H9 (cell line): ENCODE measurements around the gene PPWD1. TPM values are rescaled to one million over a fixed set of nuclear protein-coding genes. Genes with fewer than 3 reads are reported as not detected.
A peak's percentile ranks its signal among the peaks of the same experiment; 100 is the strongest.

Experiments used
- DNase-seq: peaks from one replicate; pipeline ENCODE4 v3.0.0-alpha.2; 2017
- H2AFZ ChIP-seq: one replicate; pipeline ENCODE4 v1.6.1; 2013; ENCODE audit warnings: mild to moderate bottlenecking, low read length, control low read depth, moderate library complexity
- H2AK5ac ChIP-seq: 2 replicates; pipeline ENCODE4 v1.6.1; 2013; ENCODE audit warnings: low read length, control low read depth, mixed read lengths; ENCODE audit not compliant: insufficient read length
- H2BK120ac ChIP-seq: one replicate; pipeline ENCODE4 v1.6.1; 2013; ENCODE audit warnings: low read depth, mild to moderate bottlenecking, low read length, control low read depth, inconsistent platforms; ENCODE audit not compliant: poor library complexity, severe bottlenecking
- H2BK12ac ChIP-seq: 2 replicates; pipeline ENCODE4 v1.6.1; 2013; ENCODE audit warnings: low read length, control low read depth, mixed read lengths, low read depth; ENCODE audit not compliant: insufficient read length
- H2BK15ac ChIP-seq: 2 replicates; pipeline ENCODE4 v1.6.1; 2013; ENCODE audit warnings: low read depth, low read length, control low read depth
- H2BK20ac ChIP-seq: one replicate; pipeline ENCODE4 v1.6.1; 2013; ENCODE audit warnings: low read depth, mild to moderate bottlenecking, low read length, control low read depth, inconsistent platforms; ENCODE audit not compliant: poor library complexity, severe bottlenecking
- H2BK5ac ChIP-seq: 2 replicates; pipeline ENCODE4 v1.6.1; 2013; ENCODE audit warnings: low read length, control low read depth, mixed read lengths; ENCODE audit not compliant: insufficient read length
- H3K14ac ChIP-seq: 2 replicates; pipeline ENCODE4 v1.6.1; 2013; ENCODE audit warnings: low read length, control low read depth; ENCODE audit not compliant: insufficient read depth
- H3K18ac ChIP-seq: 2 replicates; pipeline ENCODE4 v1.6.1; 2013; ENCODE audit warnings: low read depth, mild to moderate bottlenecking, mixed read lengths, low read length, control low read depth; ENCODE audit not compliant: insufficient read length
- H3K23ac ChIP-seq: 2 replicates; pipeline ENCODE4 v1.6.1; 2013; ENCODE audit warnings: low read length, control low read depth, mixed read lengths, low read depth; ENCODE audit not compliant: insufficient read length
- H3K23me2 ChIP-seq: 2 replicates; pipeline ENCODE4 v1.6.1; 2013; ENCODE audit warnings: low read depth, mild to moderate bottlenecking, mixed read lengths, low read length, control low read depth; ENCODE audit not compliant: insufficient read length, poor library complexity, severe bottlenecking
- H3K27ac ChIP-seq: 2 replicates; pipeline ENCODE4 v1.5.1; 2013; ENCODE audit warnings: low read length, control low read depth, mixed read lengths, low read depth; ENCODE audit not compliant: insufficient read length
- H3K27me3 ChIP-seq: 2 replicates; pipeline ENCODE4 v1.6.1; 2013; ENCODE audit warnings: low read length, control low read depth, inconsistent platforms; ENCODE audit not compliant: insufficient read depth
- H3K4ac ChIP-seq: 2 replicates; pipeline ENCODE4 v1.6.1; 2013; ENCODE audit warnings: low read depth, mild to moderate bottlenecking, control low read depth, inconsistent platforms, low read length, moderate library complexity
- H3K4me1 ChIP-seq: 2 replicates; pipeline ENCODE4 v1.6.1; 2013; ENCODE audit warnings: low read length, control low read depth, inconsistent platforms; ENCODE audit not compliant: insufficient read depth
- H3K4me2 ChIP-seq: 2 replicates; pipeline ENCODE4 v1.6.1; 2013; ENCODE audit warnings: low read length, control low read depth, mixed read lengths; ENCODE audit not compliant: insufficient read length, insufficient read depth
- H3K56ac ChIP-seq: 2 replicates; pipeline ENCODE4 v1.6.1; 2013; ENCODE audit warnings: low read depth, mild to moderate bottlenecking, mixed read lengths, low read length, control low read depth; ENCODE audit not compliant: insufficient read length
- H3K79me1 ChIP-seq: 2 replicates; pipeline ENCODE4 v1.6.1; 2013; ENCODE audit warnings: low read depth, mild to moderate bottlenecking, moderate library complexity, low read length, control low read depth, inconsistent platforms; ENCODE audit not compliant: insufficient read depth, poor library complexity, severe bottlenecking
- H3K79me2 ChIP-seq: 2 replicates; pipeline ENCODE4 v1.6.1; 2013; ENCODE audit warnings: low read length, control low read depth, inconsistent platforms; ENCODE audit not compliant: insufficient read depth
- H3K9ac ChIP-seq: 2 replicates; pipeline ENCODE4 v1.6.1; 2013; ENCODE audit warnings: low read length, control low read depth, mixed read lengths; ENCODE audit not compliant: insufficient read length; ENCODE audit errors: extremely low read depth
- H3K9me3 ChIP-seq: one replicate; pipeline ENCODE4 v1.6.1; 2013; ENCODE audit warnings: low read depth, low read length, inconsistent platforms; ENCODE audit not compliant: control insufficient read depth
- H3T11ph ChIP-seq: one replicate; pipeline ENCODE4 v1.6.1; 2013; ENCODE audit warnings: mild to moderate bottlenecking, low read length, control low read depth, inconsistent platforms
- H4K20me1 ChIP-seq: one replicate; pipeline ENCODE4 v1.6.1; 2013; ENCODE audit not compliant: control insufficient read depth, insufficient read length, insufficient read depth
- H4K5ac ChIP-seq: 2 replicates; pipeline ENCODE4 v1.6.1; 2013; ENCODE audit warnings: low read depth, mild to moderate bottlenecking, mixed read lengths, low read length, control low read depth; ENCODE audit not compliant: insufficient read length
- H4K8ac ChIP-seq: replicated peaks from 2 replicates; pipeline ENCODE4 v1.6.1; 2013; ENCODE audit warnings: low read length, control low read depth, mixed read lengths, low read depth; ENCODE audit not compliant: insufficient read length
- H4K91ac ChIP-seq: 2 replicates; pipeline ENCODE4 v1.6.1; 2013; ENCODE audit warnings: low read depth, mild to moderate bottlenecking, moderate library complexity, mixed read lengths, low read length, control low read depth; ENCODE audit not compliant: insufficient read length
- H3K27ac Mint-ChIP-seq, 3 experiments: 2 replicates in 2 of 3; 3 replicates in 1 of 3; pipeline ENCODE4 v1.8.0; 2020 to 2021; ENCODE audit warnings: mixed read lengths in 3 of 3, mild to moderate bottlenecking in 1 of 3, moderate library complexity in 1 of 3
- H3K27me3 Mint-ChIP-seq: 2 replicates; pipeline ENCODE4 v1.8.0; 2021; ENCODE audit warnings: low read depth, mild to moderate bottlenecking, moderate library complexity, mixed read lengths
- H3K36me3 Mint-ChIP-seq, 3 experiments: 2 replicates in 2 of 3; 3 replicates in 1 of 3; pipeline ENCODE4 v1.8.0; 2020 to 2021; ENCODE audit warnings: low read depth in 3 of 3, mixed read lengths in 3 of 3; ENCODE audit not compliant: insufficient read depth in 1 of 3
- H3K4me1 Mint-ChIP-seq, 2 experiments: 2 replicates each; pipeline ENCODE4 v1.8.0; 2020; ENCODE audit warnings: mixed read lengths in 2 of 2
- H3K4me3 Mint-ChIP-seq, 2 experiments: 2 replicates in 1 of 2; 3 replicates in 1 of 2; pipeline ENCODE4 v1.8.0; 2020 to 2021; ENCODE audit warnings: mild to moderate bottlenecking in 2 of 2, mixed read lengths in 2 of 2, moderate library complexity in 1 of 2
- H3K9me3 Mint-ChIP-seq, 2 experiments: 2 replicates in 1 of 2; 3 replicates in 1 of 2; pipeline ENCODE4 v1.8.0; 2020; ENCODE audit warnings: mild to moderate bottlenecking in 2 of 2, mixed read lengths in 2 of 2, moderate library complexity in 1 of 2
- CTCF ChIP-seq: fragments of 200-600 bp; sonication (generic); conservative IDR thresholded peaks from 3 replicates; pipeline ENCODE4 v1.8.0; 2021; ENCODE audit warnings: antibody characterized with exemption, mild to moderate bottlenecking
- WGBS: extraction: QIAGEN DNeasy Blood & Tissue Kit; methylation state at CpG from one replicate; pipeline ENCODE4 v1.1.7; 2013; ENCODE audit warnings: missing lambda C conversion rate, low lambda C conversion rate, mixed read lengths; ENCODE audit not compliant: insufficient read length; ENCODE audit errors: extremely low coverage; 5-methylcytosine and 5-hydroxymethylcytosine counted together
- total RNA-seq: library from RNA; stranded (reverse); gene quantifications from 2 replicates; pipeline ENCODE4 v1.2.1, GENCODE V29; 2021

The PPWD1 gene
- total RNA-seq, 1 experiment from 2014 or later: 43.2 TPM

GRCh38 chr5:65623482-65623881 is 60.4 kb downstream of the PPWD1 start:
- H2AFZ ChIP-seq: no peak overlapping the region
- peak overlapping the region; percentile 99 for H3K4me2 ChIP-seq
- no peak overlapping the region for H3K18ac ChIP-seq
- H2BK5ac ChIP-seq: no peak overlapping the region
- H3K79me1 ChIP-seq: no peaks in the 10 kb centered on the region
- no peak overlapping the region for H2BK120ac ChIP-seq
- no peak for TF ChIP-seq CTCF
- H3K27me3 ChIP-seq: no peaks in the 10 kb centered on the region
- Mint-ChIP-seq H3K9me3 (no peaks in the 10 kb centered on the region), H3K4me3 (peak overlapping the region; percentile 95), H3K36me3 (no peaks in the 10 kb centered on the region), H3K4me1 (peaks cover 11 to 12% of the 10 kb centered on the region in 2 experiments), H3K27ac (peak overlapping the region in 1 of 3 experiments; percentile 98; a peak in 1 of 7 replicates), H3K27me3 (no peaks in the 10 kb centered on the region)
- no peak overlapping the region for H4K8ac ChIP-seq
- H2BK12ac ChIP-seq: no peak overlapping the region
- no peaks in the 10 kb centered on the region for H3K9me3 ChIP-seq
- no peaks in the 10 kb centered on the region for H3K4me1 ChIP-seq
- no peak for DNase-seq
- H3K27ac ChIP-seq: no peak overlapping the region
- no peak overlapping the region for H2AK5ac ChIP-seq
- H3K56ac ChIP-seq: no peak overlapping the region
- no peak overlapping the region for H2BK15ac ChIP-seq
- WGBS: no CpG with 5 or more reads among the region's 9 CpGs
- H3T11ph ChIP-seq: no peak overlapping the region
- H4K91ac ChIP-seq: no peak overlapping the region
- no peak overlapping the region for H2BK20ac ChIP-seq
- peaks cover 5% of the 10 kb centered on the region; the same call in 1 of the 2 replicates for H3K79me2 ChIP-seq
- no peaks in the 10 kb centered on the region for H4K20me1 ChIP-seq
- H4K5ac ChIP-seq: no peak overlapping the region
- H3K23me2 ChIP-seq: no peaks in the 10 kb centered on the region
- no peak overlapping the region for H3K4ac ChIP-seq
- H3K23ac ChIP-seq: no peak overlapping the region
- H3K9ac ChIP-seq: peak overlapping the region; percentile 67
- H3K14ac ChIP-seq: no peak overlapping the region
